ENCODE results near the gene RBBP4.

DNA sequence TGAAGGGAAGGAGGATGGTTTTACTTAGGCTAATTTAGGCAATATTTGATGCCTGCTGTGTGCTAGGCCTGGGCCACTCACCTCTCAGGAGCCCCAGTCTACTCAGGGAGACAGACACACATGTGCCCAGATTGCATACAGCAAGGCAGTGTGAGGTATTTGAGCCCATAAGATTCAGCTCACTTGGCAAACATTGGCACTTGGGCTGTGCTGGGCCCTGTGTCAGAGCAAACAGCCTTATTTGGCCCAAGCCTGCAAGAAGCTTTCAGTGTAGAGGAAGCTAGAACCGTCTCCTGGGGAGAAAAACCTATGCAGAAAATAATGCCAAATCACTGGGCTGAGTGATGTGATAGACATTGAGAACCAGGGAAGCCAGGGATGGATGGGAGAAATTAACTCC lies 55.5 kb downstream of the RBBP4 start:
- TF ChIP-seq EZH2 (IDR thresholded peaks at IDR 0.05; ENCODE audit: insufficient read depth, poor library complexity, severe bottlenecking) (no peak), EZH2phosphoT487 (IDR thresholded peaks at IDR 0.05; ENCODE audit: insufficient read depth, low read depth) (no peak)
